OCI-LY1 (cell line): Measurements from ENCODE around the gene TPSAB1.

ENCODE experiments used
- H2AFZ ChIP-seq: fragments of 200-600 bp; sonication (generic), shearing (Covaris generic); 2 replicates; pipeline ENCODE4 v1.6.0; 2014; ENCODE audit warnings: antibody characterized with exemption, mild to moderate bottlenecking, low read length
- H3F3A ChIP-seq: fragments of 200-600 bp; sonication (generic), shearing (Covaris generic); 2 replicates; pipeline ENCODE4 v1.6.0; 2014; ENCODE audit warnings: mild to moderate bottlenecking, antibody characterized with exemption, low read length, moderate library complexity; ENCODE audit not compliant: insufficient read depth
- H3K27ac ChIP-seq: fragments of 200-600 bp; sonication (generic); 2 replicates; pipeline ENCODE4 v1.5.1; 2014; ENCODE audit warnings: low read length, mixed run types, mild to moderate bottlenecking, low read depth; ENCODE audit not compliant: poor library complexity, severe bottlenecking
- H3K27me3 ChIP-seq: fragments of 200-600 bp; sonication (generic); 2 replicates; pipeline ENCODE4 v1.6.0; 2014; ENCODE audit warnings: antibody characterized with exemption, mild to moderate bottlenecking, low read length, moderate library complexity; ENCODE audit not compliant: insufficient read depth
- H3K36me3 ChIP-seq: fragments of 200-600 bp; sonication (generic); 2 replicates; pipeline ENCODE4 v1.6.1; 2014; ENCODE audit warnings: mild to moderate bottlenecking, antibody characterized with exemption, low read length, moderate library complexity, mixed read lengths; ENCODE audit not compliant: insufficient read depth
- H3K4me1 ChIP-seq: fragments of 200-600 bp; sonication (generic); 2 replicates; pipeline ENCODE4 v1.5.1; 2014; ENCODE audit warnings: mild to moderate bottlenecking, low read length, moderate library complexity; ENCODE audit not compliant: insufficient read depth, severe bottlenecking
- H3K4me2 ChIP-seq: fragments of 200-600 bp; sonication (generic), shearing (Covaris generic); 2 replicates; pipeline ENCODE4 v1.6.1; 2014; ENCODE audit warnings: low read length
- H3K4me3 ChIP-seq: fragments of 200-600 bp; sonication (generic); 2 replicates; pipeline ENCODE4 v1.5.1; 2014; ENCODE audit warnings: low read length, low read depth, mild to moderate bottlenecking, mixed read lengths; ENCODE audit not compliant: poor library complexity, severe bottlenecking
- H3K79me2 ChIP-seq: fragments of 200-600 bp; shearing (Covaris generic); 2 replicates; pipeline ENCODE4 v1.6.1; 2016; ENCODE audit warnings: mixed run types, low read length, mixed read lengths; ENCODE audit not compliant: insufficient read depth
- H3K9ac ChIP-seq: fragments of 200-600 bp; sonication (generic), shearing (Covaris generic); 2 replicates; pipeline ENCODE4 v1.6.1; 2014; ENCODE audit warnings: mild to moderate bottlenecking, low read length, mixed read lengths
- H3K9me2 ChIP-seq: fragments of 200-600 bp; sonication (generic), shearing (Covaris generic); 2 replicates; pipeline ENCODE4 v1.6.1; 2014; ENCODE audit warnings: low read depth, mild to moderate bottlenecking, low read length, mixed read lengths
- H3K9me3 ChIP-seq: fragments of 200-600 bp; shearing (Covaris generic); 2 replicates; pipeline ENCODE4 v1.6.1; 2014; ENCODE audit warnings: low read length, mixed read lengths
- H4K20me1 ChIP-seq: fragments of 200-600 bp; sonication (generic), shearing (Covaris generic); 2 replicates; pipeline ENCODE4 v1.6.0; 2016; ENCODE audit warnings: mild to moderate bottlenecking, low read length; ENCODE audit not compliant: insufficient read depth
- CTCF ChIP-seq: fragments of 200-600 bp; sonication (generic), shearing (Covaris generic); IDR thresholded peaks from 2 replicates; pipeline ENCODE4 v1.5.1; 2017; ENCODE audit warnings: mild to moderate bottlenecking, antibody characterized with exemption, low read length, moderate library complexity, mixed read lengths
- EZH2 ChIP-seq: fragments of 200-600 bp; sonication (generic), shearing (Covaris generic); IDR thresholded peaks from 2 replicates; pipeline ENCODE4 v1.8.0; 2017; ENCODE audit warnings: borderline replicate concordance, mixed run types, mild to moderate bottlenecking, antibody characterized with exemption, low read length, moderate library complexity, mixed read lengths

TPSAB1 gene

GRCh38 chr16:1258906-1259759, 18.6 kb downstream of the TPSAB1 start:
- no peak overlapping the region for H3K4me2 ChIP-seq
- H3K27me3 ChIP-seq: no peaks in the 10 kb centered on the region; the same call in 1 of the 2 replicates
- no peaks in the 10 kb centered on the region for H3F3A ChIP-seq
- no peaks in the 10 kb centered on the region for H3K9me2 ChIP-seq
- H3K4me1 ChIP-seq: no peaks in the 10 kb centered on the region
- TF ChIP-seq CTCF (no peak), EZH2 (no peak)
- no peak overlapping the region for H3K4me3 ChIP-seq
- H2AFZ ChIP-seq: no peak overlapping the region
- H4K20me1 ChIP-seq: no peaks in the 10 kb centered on the region
- no peaks in the 10 kb centered on the region for H3K79me2 ChIP-seq
- no peaks in the 10 kb centered on the region for H3K36me3 ChIP-seq
- no peak overlapping the region for H3K27ac ChIP-seq
- no peaks in the 10 kb centered on the region for H3K9me3 ChIP-seq
- no peak overlapping the region for H3K9ac ChIP-seq

- H3K27ac ChIP-seq: no peak overlapping the region
- H4K20me1 ChIP-seq: no peaks in the 10 kb centered on the region
- H3K9ac ChIP-seq: no peak overlapping the region
- no peaks in the 10 kb centered on the region for H3F3A ChIP-seq
- H3K9me2 ChIP-seq: no peaks in the 10 kb centered on the region
- H3K4me3 ChIP-seq: no peak overlapping the region
- TF ChIP-seq CTCF (no peak), EZH2 (no peak)
- no peaks in the 10 kb centered on the region for H3K9me3 ChIP-seq
- H3K27me3 ChIP-seq: no peaks in the 10 kb centered on the region; the same call in 1 of the 2 replicates
- no peaks in the 10 kb centered on the region for H3K4me1 ChIP-seq
- no peak overlapping the region for H3K4me2 ChIP-seq
- no peaks in the 10 kb centered on the region for H3K36me3 ChIP-seq
- no peak overlapping the region for H2AFZ ChIP-seq
- no peaks in the 10 kb centered on the region for H3K79me2 ChIP-seq
Observed at GRCh38 chr16:1259760-1260068, 19.2 kb downstream of the TPSAB1 start.

GRCh38 chr16:1260101-1260680, 19.7 kb downstream of the TPSAB1 start:
- no peaks in the 10 kb centered on the region for H4K20me1 ChIP-seq
- no peaks in the 10 kb centered on the region for H3F3A ChIP-seq
- H3K79me2 ChIP-seq: no peaks in the 10 kb centered on the region
- no peaks in the 10 kb centered on the region for H3K9me3 ChIP-seq
- no peaks in the 10 kb centered on the region for H3K4me1 ChIP-seq
- H3K27ac ChIP-seq: no peak overlapping the region
- no peak overlapping the region for H3K4me3 ChIP-seq
- H3K36me3 ChIP-seq: no peaks in the 10 kb centered on the region
- H2AFZ ChIP-seq: no peak overlapping the region
- no peak overlapping the region for H3K9ac ChIP-seq
- TF ChIP-seq CTCF (no peak), EZH2 (no peak)
- no peaks in the 10 kb centered on the region for H3K9me2 ChIP-seq
- H3K4me2 ChIP-seq: no peak overlapping the region
- H3K27me3 ChIP-seq: no peaks in the 10 kb centered on the region; the same call in 1 of the 2 replicates
